Activated T-helper 9 cell treated with anti-CD3 and anti-CD28 coated beads, Interleukin-2, amount 50 U/mL, for 16 hours (primary cell): ENCODE results near the gene FAM20B.
"Not testable (repeated sequence)": the region's sequence is repeated elsewhere in the genome, so short reads cannot be mapped to it uniquely, and the experiment has no call there.

Source experiments
- DNase-seq: peaks from one replicate; pipeline ENCODE4 v3.0.0-alpha.2; 2020; ENCODE audit warnings: low read depth

FAM20B gene

GRCh38 chr1:179025125-179025974, at the start of gene FAM20B:
Gene FAM20B, plus strand, starts transcription at chr1:179025894. Its CDS starts 17,954 bp downstream, at chr1:179043848.
- peak; percentile 89 for DNase-seq

- no peak for DNase-seq
Measured at GRCh38 chr1:178976541-178976940, 49.2 kb upstream of the FAM20B start.

- no peak for DNase-seq
Measured at GRCh38 chr1:178986204-178986603, 39.5 kb upstream of the FAM20B start.

- not testable (repeated sequence) for DNase-seq
Measured at GRCh38 chr1:178988198-178988597, 37.5 kb upstream of the FAM20B start.

- no peak for DNase-seq
Measured at GRCh38 chr1:178993559-178993958, 32.1 kb upstream of the FAM20B start.

GRCh38 chr1:178997428-178997827, 28.3 kb upstream of the FAM20B start:
- no peak for DNase-seq

GRCh38 chr1:178998295-178998694, 27.4 kb upstream of the FAM20B start:
- no peak for DNase-seq

GRCh38 chr1:178999061-178999460, 26.6 kb upstream of the FAM20B start:
- DNase-seq: no peak

- no peak for DNase-seq
Measured at GRCh38 chr1:179001451-179001850, 24.2 kb upstream of the FAM20B start.

GRCh38 chr1:179002064-179002463, 23.6 kb upstream of the FAM20B start:
- DNase-seq: not testable (repeated sequence)

GRCh38 chr1:179002552-179003345, 22.9 kb upstream of the FAM20B start:
- peak; percentile 47 for DNase-seq

- DNase-seq: no peak
Measured at GRCh38 chr1:179003512-179004066, 22.1 kb upstream of the FAM20B start.

- no peak for DNase-seq
Measured at GRCh38 chr1:179007233-179007632, 18.5 kb upstream of the FAM20B start.

- DNase-seq: no peak
Measured at GRCh38 chr1:179010671-179011070, 15.0 kb upstream of the FAM20B start.

GRCh38 chr1:179012038-179012437, 13.7 kb upstream of the FAM20B start:
- DNase-seq: no peak

GRCh38 chr1:179014123-179014522, 11.6 kb upstream of the FAM20B start:
- DNase-seq: no peak

GRCh38 chr1:179015396-179015795, 10.3 kb upstream of the FAM20B start:
- no peak for DNase-seq

- no peak for DNase-seq
Measured at GRCh38 chr1:179016706-179017382, 8.8 kb upstream of the FAM20B start.

GRCh38 chr1:179017383-179018326, 8.0 kb upstream of the FAM20B start:
- no peak for DNase-seq

GRCh38 chr1:179021873-179022272, 3.8 kb upstream of the FAM20B start:
- DNase-seq: no peak
